ENCODE data around the gene GHR.

The GHR gene

DNA sequence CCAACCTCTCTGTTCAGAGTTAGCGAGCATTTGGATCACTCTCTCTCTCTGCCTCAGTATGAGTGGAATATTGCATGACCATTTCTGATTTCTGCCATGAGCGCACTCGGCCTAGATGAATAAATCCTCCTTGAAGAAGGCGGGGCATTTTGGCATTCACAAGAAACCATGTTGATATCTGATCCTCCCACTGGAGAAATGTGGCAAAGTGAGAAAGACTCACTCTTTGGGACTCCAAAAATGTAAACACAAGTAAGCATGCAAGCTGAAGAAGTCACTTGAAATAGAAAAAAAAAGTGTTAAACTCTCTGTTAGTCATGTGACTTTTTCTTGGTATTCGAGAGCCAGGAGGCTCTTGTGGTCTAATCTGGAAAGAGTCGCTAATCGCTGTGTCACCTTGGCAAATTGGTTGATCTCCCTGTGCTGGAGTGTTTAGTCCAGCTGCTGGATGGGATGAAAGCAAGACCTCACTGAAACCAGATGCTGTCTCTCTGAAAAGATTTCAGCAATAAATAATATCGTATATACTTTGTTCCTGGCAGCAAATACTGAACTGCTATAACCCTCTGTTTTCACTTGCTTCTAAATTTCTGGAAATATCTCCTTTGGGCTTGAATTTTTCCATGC, 95.5 kb downstream of the GHR start:
- no peak for DNase-seq

DNA sequence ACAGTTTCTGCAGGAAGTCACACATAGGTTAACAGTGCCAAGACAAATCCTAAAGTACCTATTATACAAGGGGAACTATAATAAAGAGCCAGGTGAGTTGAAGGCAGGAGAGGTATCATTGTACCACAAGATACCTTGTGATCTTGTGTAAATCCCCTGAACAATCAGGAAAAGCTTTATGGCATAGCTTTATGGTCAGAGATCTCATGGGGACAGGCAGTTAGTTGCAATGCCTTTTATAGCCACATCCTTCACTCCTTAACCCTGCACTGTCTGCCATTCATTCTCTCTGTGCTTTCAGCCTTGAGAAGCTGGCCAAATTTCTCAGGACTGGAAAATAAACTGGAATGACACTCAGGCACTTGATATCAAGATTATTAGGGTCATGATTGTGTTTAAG, 97.0 kb downstream of the GHR start:
- no peak for DNase-seq

GRCh38 chr5:42520957-42521356, 97.7 kb downstream of the GHR start:
- DNase-seq: no peak

GRCh38 chr5:42521406-42521805, 98.2 kb downstream of the GHR start:
- no peak for DNase-seq

- DNase-seq: no peak
Measured at GRCh38 chr5:42522783-42523182, 99.5 kb downstream of the GHR start.

GRCh38 chr5:42526179-42526578, 102.9 kb downstream of the GHR start:
- DNase-seq: no peak

DNA sequence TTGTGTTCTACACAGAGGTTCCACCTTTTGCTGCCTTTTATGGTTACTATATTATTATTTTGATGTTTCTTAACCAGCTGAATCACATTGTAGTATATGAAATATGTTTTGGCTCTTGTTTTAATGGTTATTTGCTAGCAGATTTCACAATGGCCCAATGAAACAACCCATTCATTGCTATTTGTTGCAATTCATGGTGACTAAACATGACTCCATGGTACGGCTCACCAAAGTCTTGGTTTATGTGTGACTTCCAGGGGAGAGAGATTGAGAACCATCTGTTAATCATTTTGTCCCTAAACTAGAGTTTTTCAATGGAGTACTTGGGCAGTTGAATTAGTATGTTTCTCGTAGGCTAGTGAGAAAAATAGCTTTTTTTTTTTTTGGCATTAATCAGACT, 108.4 kb downstream of the GHR start:
- DNase-seq: no peak

DNA sequence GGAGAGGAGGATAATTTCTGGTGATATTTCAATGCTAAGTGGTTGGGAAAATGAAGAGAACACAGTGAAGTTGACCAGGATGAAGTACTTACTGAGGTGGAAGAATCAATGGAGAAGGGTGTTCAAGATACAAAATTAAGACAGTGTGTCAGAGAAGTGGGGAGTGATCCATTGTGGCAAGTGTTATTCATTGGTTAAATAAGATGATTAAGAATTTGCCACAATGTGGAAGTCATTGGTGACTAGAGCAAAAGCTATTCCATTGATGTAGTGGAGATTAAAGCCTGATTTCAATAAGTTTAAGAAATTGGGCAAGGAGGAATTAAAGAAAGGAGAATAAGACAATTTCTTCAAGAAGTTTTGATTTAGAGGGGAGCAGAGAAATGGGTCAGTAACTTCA, 118.9 kb downstream of the GHR start:
- no peak for DNase-seq

GRCh38 chr5:42543774-42544173, 120.5 kb downstream of the GHR start:
- no peak for DNase-seq

DNA sequence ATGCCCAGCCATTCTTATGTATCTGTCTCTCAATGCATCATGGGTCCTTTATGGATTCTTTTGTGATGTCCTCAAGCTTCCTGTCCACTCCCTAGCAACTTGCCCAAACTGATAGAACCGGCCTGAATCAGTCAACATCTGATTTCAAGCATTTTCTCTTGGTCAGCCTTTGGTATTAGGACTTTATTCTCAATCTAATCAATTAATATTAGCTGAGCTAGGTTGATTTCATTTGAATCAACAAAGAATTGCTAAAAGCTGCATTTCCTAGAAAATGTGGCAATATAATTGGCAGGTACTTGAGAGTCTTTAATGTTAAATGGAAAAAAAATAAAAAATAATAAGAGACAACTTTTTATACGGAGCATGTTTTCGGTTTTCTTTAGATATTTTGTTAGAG, 121.8 kb downstream of the GHR start:
- DNase-seq: no peak

GRCh38 chr5:42547141-42547540, 123.9 kb downstream of the GHR start:
- no peak for DNase-seq

DNA sequence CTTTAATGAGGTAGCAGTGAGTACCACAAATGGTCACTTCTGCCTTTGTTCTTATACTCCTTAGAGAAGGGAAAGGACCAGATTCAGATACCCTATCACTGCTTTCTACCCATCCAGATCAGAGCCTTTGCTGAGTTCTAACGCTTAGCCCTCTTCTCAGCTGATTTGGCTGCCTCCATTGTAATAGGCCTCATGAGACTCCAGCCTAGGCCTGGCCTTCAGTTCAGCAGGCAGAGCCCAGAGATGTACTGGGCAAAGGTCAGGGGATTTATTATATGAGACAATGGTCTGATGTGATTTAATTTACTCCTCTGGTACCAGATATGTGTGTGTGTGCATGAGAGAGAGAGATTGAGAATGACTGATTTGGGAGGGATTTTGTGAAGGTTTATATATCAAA, 124.7 kb downstream of the GHR start:
- no peak for DNase-seq

GRCh38 chr5:42552597-42552996, 129.4 kb downstream of the GHR start:
- no peak for DNase-seq

GRCh38 chr5:42553461-42553860, 130.2 kb downstream of the GHR start:
- no peak for DNase-seq

- no peak for DNase-seq
Measured at GRCh38 chr5:42555010-42555409, 131.8 kb downstream of the GHR start.

GRCh38 chr5:42555797-42556196, 132.6 kb downstream of the GHR start:
- no peak for DNase-seq

GRCh38 chr5:42557689-42558088, 134.4 kb downstream of the GHR start:
- DNase-seq: no peak

DNA sequence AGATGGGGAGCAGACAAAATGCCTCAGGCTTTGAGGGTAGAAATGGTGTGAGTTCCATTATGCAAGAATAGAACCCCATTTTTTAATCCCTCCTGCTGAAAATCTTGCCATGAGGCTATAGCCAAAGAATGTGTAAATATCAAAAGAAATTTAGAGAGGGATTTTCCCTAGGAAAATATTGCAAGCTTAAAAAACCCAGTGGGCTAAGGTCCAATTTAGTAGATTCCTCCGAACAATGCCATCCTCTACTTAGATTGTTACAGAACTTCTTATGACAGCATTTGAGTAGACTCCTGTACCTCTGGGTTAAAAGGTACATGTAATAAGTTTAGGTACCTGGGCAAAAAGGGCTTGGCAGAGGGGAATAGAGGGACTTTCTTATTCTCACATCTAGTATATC, 138.4 kb downstream of the GHR start:
- DNase-seq: no peak

GRCh38 chr5:42564689-42565356, 141.6 kb downstream of the GHR start:
- no peak for DNase-seq

DNA sequence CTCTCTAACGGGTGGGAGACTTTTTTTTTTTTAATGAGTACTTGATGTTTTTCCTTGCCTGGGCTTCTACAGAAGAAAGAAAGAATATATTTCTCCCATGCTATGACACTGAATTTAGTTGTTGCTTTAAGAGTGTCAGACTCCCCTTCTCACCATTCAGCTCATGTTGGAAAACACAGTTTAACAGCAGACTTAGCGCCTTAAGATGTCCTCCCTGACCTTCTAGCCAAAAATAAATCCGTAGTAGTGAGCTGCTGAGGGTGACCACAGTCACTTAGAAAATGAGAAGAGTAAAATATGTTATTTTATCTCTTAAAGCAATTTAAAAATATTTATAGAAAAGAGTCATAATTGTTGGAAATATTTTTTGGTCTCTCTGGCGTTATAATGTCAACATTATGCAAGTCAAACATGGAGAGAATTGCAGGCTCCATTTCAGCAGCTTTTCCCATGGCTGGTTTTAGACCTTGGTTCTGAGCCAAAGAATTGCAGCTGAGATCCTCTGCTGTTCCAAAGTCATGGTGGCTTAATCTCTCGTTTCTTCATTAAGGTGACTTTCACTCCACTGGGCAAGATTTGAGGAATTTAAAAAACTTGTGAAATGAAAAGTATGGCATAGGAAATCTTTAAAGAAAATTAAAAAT, 143.5 kb downstream of the GHR start:
- no peak for DNase-seq

GRCh38 chr5:42569325-42569724, 146.1 kb downstream of the GHR start:
- DNase-seq: no peak

GRCh38 chr5:42569953-42570548, 146.8 kb downstream of the GHR start:
- no peak for DNase-seq

- DNase-seq: no peak
Measured at GRCh38 chr5:42570966-42571960, 148.0 kb downstream of the GHR start.

Data from stimulated activated CD4-positive, alpha-beta T cell treated with anti-CD3 and anti-CD28 coated beads, Interleukin-1b, Interleukin-23, amount 100 ng/mL, for 48 hours (primary cell).